Suprapubic skin (tissue), 4 donors: ENCODE measurements around the gene CNPY2. TPM values are rescaled to one million over a fixed set of nuclear protein-coding genes. Genes with fewer than 3 reads are reported as not detected.
A peak's percentile ranks its signal among the peaks of the same experiment; 100 is the strongest.
"Not testable (repeated sequence)": the region's sequence is repeated elsewhere in the genome, so short reads cannot be mapped to it uniquely, and the experiment has no call there.

ENCODE experiments used
- DNase-seq, 2 donors: peaks; one replicate each; pipeline ENCODE4 v3.0.0-alpha.2; 2019; ENCODE audit warnings: low spot score in 2 of 2
- H3K27ac ChIP-seq: fragments of 200-600 bp; sonication (generic); one replicate; pipeline ENCODE4 v1.5.1; 2019
- H3K27me3 ChIP-seq: fragments of 200-600 bp; sonication (generic); one replicate; pipeline ENCODE4 v1.5.1; 2019
- H3K36me3 ChIP-seq: fragments of 200-600 bp; sonication (generic); one replicate; pipeline ENCODE4 v1.5.1; 2019
- H3K4me1 ChIP-seq: fragments of 200-600 bp; sonication (generic); one replicate; pipeline ENCODE4 v1.5.1; 2019
- H3K4me3 ChIP-seq: fragments of 200-600 bp; sonication (generic); one replicate; pipeline ENCODE4 v1.5.1; 2019; ENCODE audit warnings: mild to moderate bottlenecking
- H3K9me3 ChIP-seq: fragments of 200-600 bp; sonication (generic); one replicate; pipeline ENCODE4 v1.5.1; 2019
- EP300 ChIP-seq: sonication (generic); formaldehyde crosslinking; IDR thresholded peaks from one replicate; pipeline ENCODE4 v1.6.1; 2017; ENCODE audit warnings: antibody characterized with exemption
- POLR2A ChIP-seq, 2 donors: fragments of 450-650 bp; IDR thresholded peaks; one replicate each; pipeline ENCODE4 v1.6.1; 2017; ENCODE audit warnings: antibody characterized with exemption in 2 of 2, mild to moderate bottlenecking in 2 of 2, moderate library complexity in 2 of 2
- POLR2AphosphoS5 ChIP-seq, 3 donors: sonication (generic); formaldehyde crosslinking; IDR thresholded peaks; one replicate each; pipeline ENCODE4 v1.6.1; 2017; ENCODE audit warnings: antibody characterized with exemption in 3 of 3
- WGBS: methylation state at CpG from one replicate; pipeline ENCODE4 v1.1.5; 2018; 5-methylcytosine and 5-hydroxymethylcytosine counted together
- total RNA-seq, 4 donors: library from RNA; depleted of rRNA; stranded (reverse); fragments of >200 nt; gene quantifications; one replicate each; pipeline ENCODE4 v1.1.0, GENCODE V29; 2016
- TF ChIP-seq, protein P1 (sequence below), 2 donors: fragments of 200-600 bp in 1 of 2; fragments of 450-650 bp in 1 of 2; sonication (generic) in 1 of 2; IDR thresholded peaks; one replicate each; pipeline ENCODE4 v1.5.1; 2016 to 2019; ENCODE audit warnings: antibody characterized with exemption in 2 of 2, mild to moderate bottlenecking in 1 of 2, moderate library complexity in 1 of 2

CNPY2 gene
- total RNA-seq, 4 donors from 2014 or later, result 36.4 to 51.4 (median 42.4) TPM

DNA sequence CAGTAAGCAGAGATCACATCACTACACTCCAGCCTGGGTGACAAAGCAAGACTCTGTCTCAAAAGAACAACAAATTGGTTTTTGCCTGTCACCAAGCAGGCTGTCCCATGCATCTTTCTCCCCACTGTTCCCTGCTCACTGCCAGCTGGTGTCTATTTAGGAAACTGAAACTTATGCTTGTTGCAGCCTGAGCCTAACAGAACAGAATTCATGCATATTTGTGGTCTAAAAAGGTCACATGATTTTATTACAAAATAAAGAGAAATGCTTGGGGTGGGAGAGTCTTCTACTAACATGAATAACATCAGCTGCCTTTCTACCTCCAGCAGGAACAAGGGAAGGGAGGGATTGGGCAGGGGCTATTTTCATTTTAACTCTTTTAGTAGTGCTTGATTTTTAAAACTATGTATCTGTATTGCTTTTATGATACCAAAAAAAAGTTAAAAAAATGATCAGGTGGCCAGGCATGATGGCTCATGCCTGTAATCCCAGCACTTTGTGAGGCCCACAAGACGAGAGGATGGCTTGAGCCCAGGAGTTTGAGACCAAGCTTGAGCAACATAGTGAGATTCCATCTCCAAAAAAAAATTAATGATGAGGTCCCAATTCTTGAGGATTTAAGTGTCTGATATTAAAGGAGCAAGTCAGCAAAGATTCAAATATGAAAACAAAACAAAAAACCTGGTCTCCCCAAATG, 43.2 kb upstream of the CNPY2 start:
- no peak for DNase-seq
- Histone ChIP-seq H3K4me3 (peak overlapping the region; percentile 63), H3K9me3 (no peaks in the 10 kb centered on the region), H3K36me3 (peaks cover 28% of the 10 kb centered on the region), H3K27me3 (no peaks in the 10 kb centered on the region), H3K27ac (peak overlapping the region; percentile 92), H3K4me1 (peaks cover 29% of the 10 kb centered on the region)
- 8% methylated on average over 1 of the region's 1 CpG for WGBS
- TF ChIP-seq POLR2AphosphoS5 (IDR thresholded peaks at IDR 0.05) (no peak), POLR2A (IDR thresholded peaks at IDR 0.05) (no peak), EP300 (no peak)
- TF ChIP-seq, protein P1, sequence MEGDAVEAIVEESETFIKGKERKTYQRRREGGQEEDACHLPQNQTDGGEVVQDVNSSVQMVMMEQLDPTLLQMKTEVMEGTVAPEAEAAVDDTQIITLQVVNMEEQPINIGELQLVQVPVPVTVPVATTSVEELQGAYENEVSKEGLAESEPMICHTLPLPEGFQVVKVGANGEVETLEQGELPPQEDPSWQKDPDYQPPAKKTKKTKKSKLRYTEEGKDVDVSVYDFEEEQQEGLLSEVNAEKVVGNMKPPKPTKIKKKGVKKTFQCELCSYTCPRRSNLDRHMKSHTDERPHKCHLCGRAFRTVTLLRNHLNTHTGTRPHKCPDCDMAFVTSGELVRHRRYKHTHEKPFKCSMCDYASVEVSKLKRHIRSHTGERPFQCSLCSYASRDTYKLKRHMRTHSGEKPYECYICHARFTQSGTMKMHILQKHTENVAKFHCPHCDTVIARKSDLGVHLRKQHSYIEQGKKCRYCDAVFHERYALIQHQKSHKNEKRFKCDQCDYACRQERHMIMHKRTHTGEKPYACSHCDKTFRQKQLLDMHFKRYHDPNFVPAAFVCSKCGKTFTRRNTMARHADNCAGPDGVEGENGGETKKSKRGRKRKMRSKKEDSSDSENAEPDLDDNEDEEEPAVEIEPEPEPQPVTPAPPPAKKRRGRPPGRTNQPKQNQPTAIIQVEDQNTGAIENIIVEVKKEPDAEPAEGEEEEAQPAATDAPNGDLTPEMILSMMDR (IDR thresholded peaks at IDR 0.05), result no peak

DNA sequence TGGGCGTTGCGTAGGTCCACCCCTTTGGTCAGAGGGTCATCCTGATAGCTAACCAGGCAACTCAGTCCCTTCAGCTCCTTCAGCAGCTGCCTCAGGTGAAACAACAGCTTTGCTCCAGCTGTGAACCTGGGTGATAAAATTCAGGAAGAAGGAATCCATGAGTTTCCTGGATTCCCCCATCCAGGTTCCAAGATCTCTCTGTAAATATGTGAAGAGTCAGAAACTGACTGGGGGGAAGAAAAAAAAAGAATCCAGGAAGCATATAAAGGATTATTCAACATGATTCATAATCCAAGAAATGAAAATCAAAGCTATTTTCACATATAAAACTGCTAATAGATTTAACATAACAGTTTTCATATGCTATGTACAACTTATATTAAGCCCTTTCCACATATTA, 35.5 kb upstream of the CNPY2 start:
- TF ChIP-seq EP300 (no peak), POLR2AphosphoS5 (IDR thresholded peaks at IDR 0.05) (no peak), POLR2A (IDR thresholded peaks at IDR 0.05) (no peak)
- TF ChIP-seq, protein P1 (IDR thresholded peaks at IDR 0.05), result no peak
- Histone ChIP-seq H3K9me3 (no peaks in the 10 kb centered on the region), H3K36me3 (peaks cover 100% of the 10 kb centered on the region), H3K4me1 (no peaks in the 10 kb centered on the region), H3K27me3 (no peaks in the 10 kb centered on the region), H3K27ac (no peak overlapping the region), H3K4me3 (no peak overlapping the region)
- DNase-seq, result no peak
- 100% methylated on average over 2 of the region's 2 CpGs for WGBS

DNA sequence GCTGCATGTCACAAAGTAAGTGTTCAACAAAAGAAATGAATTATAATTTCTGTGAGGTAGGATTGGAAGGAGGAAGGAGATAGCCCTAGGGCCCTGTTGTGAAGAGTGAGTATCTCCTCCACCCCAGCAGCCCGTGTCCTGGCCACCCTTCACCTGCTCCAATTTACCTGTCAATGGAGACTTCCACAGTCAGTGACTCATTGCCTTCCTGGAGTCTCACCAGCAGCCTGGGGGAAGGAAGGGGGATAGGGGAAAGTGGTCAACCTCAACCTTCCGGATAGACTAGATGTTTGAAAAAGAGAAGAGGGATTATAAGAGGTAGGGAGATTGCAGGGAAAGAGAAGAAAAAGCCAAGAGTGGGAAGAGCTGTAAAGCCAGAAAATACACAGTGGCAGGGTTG, 34.9 kb upstream of the CNPY2 start:
- peaks cover 100% of the 10 kb centered on the region for H3K36me3 ChIP-seq
- 66% methylated on average over 2 of the region's 2 CpGs for WGBS
- TF ChIP-seq POLR2A (IDR thresholded peaks at IDR 0.05) (no peak), EP300 (no peak), POLR2AphosphoS5 (IDR thresholded peaks at IDR 0.05) (no peak)
- TF ChIP-seq, protein P1 (IDR thresholded peaks at IDR 0.05), result no peak

DNA sequence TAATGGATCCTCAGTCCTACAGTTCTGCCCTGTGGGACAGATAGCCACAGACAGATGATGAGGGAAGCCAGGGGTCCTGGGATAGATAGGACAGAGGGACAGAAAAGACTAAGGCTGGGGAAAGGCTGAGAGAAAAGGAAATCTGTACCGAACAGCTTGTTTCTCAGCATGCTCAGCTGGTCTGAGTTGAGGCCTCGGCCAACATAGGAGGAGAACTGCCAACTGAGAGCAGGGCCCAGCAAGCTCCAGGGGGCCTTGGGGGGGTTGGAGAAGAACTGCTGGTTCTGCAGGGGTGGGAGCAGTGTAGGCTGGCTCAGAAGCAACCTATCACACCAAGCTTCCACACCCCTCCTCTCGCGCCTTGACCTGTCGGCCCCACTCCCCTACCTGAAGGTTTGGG, 33.0 kb upstream of the CNPY2 start:
- no peaks in the 10 kb centered on the region for H3K4me1 ChIP-seq
- no peak for DNase-seq
- WGBS, result 88% methylated on average over 5 of the region's 5 CpGs
- no peaks in the 10 kb centered on the region for H3K27me3 ChIP-seq
- H3K4me3 ChIP-seq, result no peak overlapping the region
- H3K36me3 ChIP-seq, result peaks cover 97% of the 10 kb centered on the region
- H3K9me3 ChIP-seq, result no peaks in the 10 kb centered on the region
- no peak overlapping the region for H3K27ac ChIP-seq
- TF ChIP-seq POLR2AphosphoS5 (IDR thresholded peaks at IDR 0.05) (no peak), EP300 (no peak), POLR2A (IDR thresholded peaks at IDR 0.05) (no peak)
- TF ChIP-seq, protein P1 (IDR thresholded peaks at IDR 0.05), result no peak

More for the DNA sequence above, 34.9 kb upstream of the CNPY2 start:
- Histone ChIP-seq H3K4me1 (no peaks in the 10 kb centered on the region), H3K9me3 (no peaks in the 10 kb centered on the region), H3K4me3 (no peak overlapping the region), H3K27ac (no peak overlapping the region), H3K27me3 (no peaks in the 10 kb centered on the region)
- no peak for DNase-seq

DNA sequence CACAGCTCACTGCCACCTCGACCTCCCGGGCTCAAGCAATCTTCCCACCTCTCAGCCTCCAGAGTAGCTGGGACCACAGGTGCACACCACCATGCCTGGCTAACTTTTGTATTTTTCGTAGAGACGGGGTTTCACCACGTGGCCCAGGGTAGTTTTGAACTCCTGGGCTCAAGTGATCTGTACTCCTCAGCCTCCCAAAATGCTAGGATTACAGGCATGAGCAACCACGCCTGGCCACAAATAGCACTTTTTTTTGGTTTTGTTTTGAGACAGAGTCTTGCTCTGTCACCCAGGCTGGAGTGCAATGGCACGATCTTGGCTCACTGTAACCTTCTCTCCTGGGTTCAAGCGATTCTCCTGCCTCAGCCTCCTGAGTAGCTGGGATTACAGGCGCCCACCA, 31.5 kb upstream of the CNPY2 start:
- H3K27ac ChIP-seq, H3K4me3 ChIP-seq, H3K4me1 ChIP-seq, DNase-seq, H3K27me3 ChIP-seq, H3K9me3 ChIP-seq: not testable (repeated sequence)
- H3K36me3 ChIP-seq, result peaks cover 97% of the 10 kb centered on the region
- 83% methylated on average over 9 of the region's 9 CpGs for WGBS

DNA sequence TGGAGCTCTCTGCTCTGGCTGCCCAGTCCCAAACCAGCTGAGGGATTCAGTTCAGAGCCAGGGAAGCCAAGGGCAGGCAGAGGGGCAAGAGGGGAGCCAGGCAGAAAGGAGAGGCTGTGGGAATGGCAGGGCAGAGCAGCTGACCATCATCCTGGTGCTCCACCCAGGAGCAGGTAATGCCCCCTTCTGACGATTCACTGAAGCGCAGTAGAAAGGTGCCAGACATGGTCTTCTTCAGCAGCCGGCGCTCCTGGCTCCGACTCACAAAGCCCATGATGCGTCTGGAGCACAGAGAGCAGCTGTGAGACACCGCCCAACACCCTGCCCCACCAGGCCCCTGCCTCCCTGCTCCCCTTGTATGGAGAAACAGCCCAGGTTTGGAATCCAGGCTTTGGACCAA, 30.9 kb upstream of the CNPY2 start:
- H3K27ac ChIP-seq, result no peak overlapping the region
- H3K4me3 ChIP-seq, result no peak overlapping the region
- TF ChIP-seq, protein P1 (IDR thresholded peaks at IDR 0.05), result no peak
- TF ChIP-seq POLR2A (IDR thresholded peaks at IDR 0.05) (no peak), POLR2AphosphoS5 (IDR thresholded peaks at IDR 0.05) (no peak), EP300 (no peak)
- peaks cover 97% of the 10 kb centered on the region for H3K36me3 ChIP-seq
- DNase-seq, result no peak
- no peaks in the 10 kb centered on the region for H3K9me3 ChIP-seq
- H3K4me1 ChIP-seq, result no peaks in the 10 kb centered on the region
- WGBS, result 80% methylated on average over 7 of the region's 7 CpGs
- no peaks in the 10 kb centered on the region for H3K27me3 ChIP-seq

DNA sequence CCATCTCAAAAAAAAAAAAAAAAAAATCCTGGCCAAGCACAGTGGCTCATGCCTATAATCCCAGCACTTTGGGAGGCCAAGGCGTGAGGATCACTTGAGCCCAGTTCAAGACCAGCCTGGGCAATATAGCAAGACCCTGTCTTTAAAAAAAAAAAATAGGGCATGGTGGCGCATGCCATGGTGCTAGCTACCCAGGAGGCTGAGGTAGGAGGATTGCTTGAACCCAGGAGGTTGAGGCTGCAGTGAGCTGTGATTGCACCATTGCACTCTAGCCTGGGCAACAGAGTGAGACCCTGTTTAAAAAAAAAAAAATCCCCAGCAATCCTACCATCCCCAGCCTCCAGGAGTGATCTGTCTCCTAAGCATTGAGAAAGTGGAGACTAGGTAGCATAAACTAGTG, 26.5 kb upstream of the CNPY2 start:
- H3K27me3 ChIP-seq, H3K4me3 ChIP-seq, H3K9me3 ChIP-seq, DNase-seq, H3K27ac ChIP-seq, H3K4me1 ChIP-seq: not testable (repeated sequence)
- 96% methylated on average over 2 of the region's 2 CpGs for WGBS
- H3K36me3 ChIP-seq, result peaks cover 53% of the 10 kb centered on the region
